ENCODE measurements around the gene TUBGCP2. TPM values are rescaled to one million over a fixed set of nuclear protein-coding genes. Genes with fewer than 3 reads are reported as not detected.
A peak's percentile ranks its signal among the peaks of the same experiment; 100 is the strongest.

The TUBGCP2 gene
- total and polyA plus RNA-seq, 9 of the 15 experiments (the other 6 are each of a cell fraction or from before 2014, with no cell fraction given) = 4.3 to 56.6 (median 28.4) TPM

GRCh38 chr10:133307776-133308420 is 774 bp downstream of the TUBGCP2 start:
- intact Hi-C loops (cut with micrococcal nuclease) (no loop called here), in situ Hi-C loops (cut with MboI) (loop anchor here (5.0 kb wide), 2 partner anchors 61 to 166 kb away; no protein-coding TSS in a partner anchor)
- peaks cover 33% of the 10 kb centered on the region; the same call in 2 of the 3 replicates for H3K36me3 ChIP-seq (ENCODE audit: control insufficient read depth, insufficient read depth, low read length)
- no peaks in the 10 kb centered on the region for H3K9me3 ChIP-seq (replicated peaks; ENCODE audit: control insufficient read depth, insufficient read depth, low read depth, low read length)
- peaks cover 62% of the 10 kb centered on the region for H3K79me2 ChIP-seq (ENCODE audit: control insufficient read depth, insufficient read depth, low read length)
- H3K4me1 ChIP-seq (replicated peaks in 1 of 2; ENCODE audit: control insufficient read depth in 2 of 2, insufficient read depth in 2 of 2, low read length in 2 of 2) = peaks cover 21 to 46% of the 10 kb centered on the region in 2 experiments
- H3K9me1 ChIP-seq (ENCODE audit: control insufficient read depth, insufficient read depth, low read length) = no peaks in the 10 kb centered on the region
- no peaks in the 10 kb centered on the region; the same call in 1 of the 2 replicates for H4K20me1 ChIP-seq (replicated peaks; ENCODE audit: control insufficient read depth, insufficient read depth, low read length)
- DNase-seq (ENCODE audit: extremely low read depth in 1 of 4, low spot score in 3 of 4) (peak in 2 of 4 experiments; percentile 31 to 91), FAIRE-seq (peak; percentile 90), ATAC-seq (peak; percentile 70)
- ChIA-PET CTCF (ENCODE audit: low intra/inter-chr PET ratio) (interaction anchor here (1.0 kb wide), 1 partner anchor 164 kb away, joined by 3 read pairs; no protein-coding TSS in a partner anchor), POLR2A (interaction anchor here (0.6 to 1.2 kb wide), 3 partner anchors 8 to 140 kb away, joined by 3 to 4 read pairs (median 3); no protein-coding TSS in a partner anchor)
- H3K4me2 ChIP-seq (ENCODE audit: insufficient read depth, low read length) = peak overlapping the region; percentile 92
- peak overlapping the region; percentile 75 to 96 for H3K9ac ChIP-seq (ENCODE audit: insufficient read depth in 1 of 2, low read depth in 2 of 2, low read length in 2 of 2)
- no TSS peak for BruUV-seq (replicated peaks)
- no peaks in the 10 kb centered on the region for H3K27me3 ChIP-seq (ENCODE audit: control insufficient read depth in 2 of 2, insufficient read depth in 2 of 2, low read length in 2 of 2)
- peak overlapping the region; percentile 67 for H3K4me3 ChIP-seq
- under 1% methylated on average over 22 of the region's 25 CpGs for WGBS (ENCODE audit: insufficient coverage, low coverage, missing lambda C conversion rate)
- H2AFZ ChIP-seq (ENCODE audit: low read depth, low read length) = no peak overlapping the region
- peak overlapping the region; percentile 85 for H3K27ac ChIP-seq (ENCODE audit: extremely low read depth, low read depth, low read length)
- TF ChIP-seq NKRF (IDR thresholded peaks at IDR 0.05; ENCODE audit: borderline replicate concordance) = peak; percentile 40; the same call in 1 of the 2 replicates
- peak; percentile 60; the same call in 1 of the 2 replicates for TF ChIP-seq MYC (IDR thresholded peaks at IDR 0.05; ENCODE audit: low read depth, low read length)
- TF ChIP-seq MYC (CRISPR knock-in tag; IDR thresholded peaks at IDR 0.05; ENCODE audit: borderline replicate concordance, low read depth) = no peak
- TF ChIP-seq TEAD4 (IDR thresholded peaks at IDR 0.05; ENCODE audit: low read length) = no peak
- no peak for TF ChIP-seq TEAD4 (CRISPR knock-in tag; IDR thresholded peaks at IDR 0.05; ENCODE audit: borderline replicate concordance)
- peak; percentile 55 for TF ChIP-seq CTCFL (IDR thresholded peaks at IDR 0.05; ENCODE audit: borderline replicate concordance, insufficient read depth, low read depth, low read length, poor library complexity, severe bottlenecking)
- no peak; the same call in 1 of the 2 replicates for TF ChIP-seq MXI1 (IDR thresholded peaks at IDR 0.05; ENCODE audit: low read depth, low read length)
- peak; percentile 35 for TF ChIP-seq CTBP1 (IDR thresholded peaks at IDR 0.05; ENCODE audit: borderline replicate concordance)
- TF ChIP-seq FOXJ3 (CRISPR knock-in tag; IDR thresholded peaks at IDR 0.05) = peak; percentile 81
- TF ChIP-seq CTCF (IDR thresholded peaks at IDR 0.05 in 2 of 3, conservative IDR thresholded peaks at IDR 0.05 in 1 of 3; ENCODE audit: insufficient read depth in 2 of 3, low read depth in 1 of 3, low read length in 3 of 3) = peak; percentile 78 to 87 (median 86)
- TF ChIP-seq RFX1 (IDR thresholded peaks at IDR 0.05) = peak; percentile 48
- peak; percentile 32; the same call in 1 of the 2 replicates for TF ChIP-seq CREM (IDR thresholded peaks at IDR 0.05; ENCODE audit: low read depth)
- 0 out of 2 replicates have a peak, but pooled peaks have one; percentile 13 for TF ChIP-seq ZBED1 (IDR thresholded peaks at IDR 0.05)
- peak; percentile 81 for TF ChIP-seq ZEB2 (IDR thresholded peaks at IDR 0.05)
- TF ChIP-seq SIN3A (IDR thresholded peaks at IDR 0.05; ENCODE audit: borderline replicate concordance in 2 of 2, control insufficient read depth in 1 of 2, low read depth in 2 of 2, low read length in 2 of 2) = peak in 1 of 2 experiments; percentile 68; a peak in 1 of 4 replicates
- TF ChIP-seq ZNF780A (CRISPR knock-in tag; IDR thresholded peaks at IDR 0.05) = no peak
